GM19452 (cell line): ENCODE results near the gene CLTCL1.
"Not testable (repeated sequence)": the region's sequence is repeated elsewhere in the genome, so short reads cannot be mapped to it uniquely, and the experiment has no call there.

Experiments used
- ATAC-seq: cut with Tn5 transposase; IDR thresholded peaks from one replicate; pipeline ENCODE4 v1.9.1; 2021; ENCODE audit not compliant: unreplicated experiment

The CLTCL1 gene

GRCh38 chr22:19291218-19291579, 320 bp downstream of the CLTCL1 start:
- no peak for ATAC-seq

- ATAC-seq, result no peak
Observed at GRCh38 chr22:19290400-19291217, 910 bp downstream of the CLTCL1 start.

GRCh38 chr22:19289475-19290161, 1.9 kb downstream of the CLTCL1 start:
- ATAC-seq, result no peak

GRCh38 chr22:19287889-19288288, 3.6 kb downstream of the CLTCL1 start:
- ATAC-seq, result no peak

GRCh38 chr22:19287076-19287707, 4.3 kb downstream of the CLTCL1 start:
- no peak for ATAC-seq

- ATAC-seq, result no peak
Observed at GRCh38 chr22:19285831-19286230, 5.7 kb downstream of the CLTCL1 start.

GRCh38 chr22:19279143-19279542, 12.4 kb downstream of the CLTCL1 start:
- not testable (repeated sequence) for ATAC-seq

- no peak for ATAC-seq
Observed at GRCh38 chr22:19277785-19278184, 13.7 kb downstream of the CLTCL1 start.

- no peak for ATAC-seq
Observed at GRCh38 chr22:19275919-19276600, 15.5 kb downstream of the CLTCL1 start.

GRCh38 chr22:19275513-19275912, 16.0 kb downstream of the CLTCL1 start:
- no peak for ATAC-seq

- no peak for ATAC-seq
Observed at GRCh38 chr22:19275104-19275503, 16.4 kb downstream of the CLTCL1 start.

- ATAC-seq, result no peak
Observed at GRCh38 chr22:19271856-19272535, 19.5 kb downstream of the CLTCL1 start.

GRCh38 chr22:19271273-19271855, 20.2 kb downstream of the CLTCL1 start:
- ATAC-seq, result no peak

GRCh38 chr22:19270873-19271272, 20.6 kb downstream of the CLTCL1 start:
- no peak for ATAC-seq

- ATAC-seq, result no peak
Observed at GRCh38 chr22:19266547-19267086, 24.9 kb downstream of the CLTCL1 start.

- ATAC-seq, result no peak
Observed at GRCh38 chr22:19265779-19266178, 25.7 kb downstream of the CLTCL1 start.

GRCh38 chr22:19260804-19261203, 30.7 kb downstream of the CLTCL1 start:
- no peak for ATAC-seq

GRCh38 chr22:19260194-19260593, 31.3 kb downstream of the CLTCL1 start:
- no peak for ATAC-seq

GRCh38 chr22:19258968-19259288, 32.6 kb downstream of the CLTCL1 start:
- ATAC-seq, result not testable (repeated sequence)

- ATAC-seq, result no peak
Observed at GRCh38 chr22:19258371-19258770, 33.1 kb downstream of the CLTCL1 start.
